ENCODE data around the gene GLDN.

The GLDN gene

GRCh38 chr15:51448622-51449399 lies 107.4 kb downstream of the GLDN start:
- no peak for DNase-seq

- DNase-seq = no peak
Observed at GRCh38 chr15:51450001-51450400, 108.5 kb downstream of the GLDN start.
